HepG2 (cell line): ENCODE results near the gene CLEC16A. TPM values are rescaled to one million over a fixed set of nuclear protein-coding genes. Genes with fewer than 3 reads are reported as not detected.

Experiments used
- ATAC-seq: fragments of 200-7000 bp; cut with Tn5 transposase; 3 replicates; pipeline ENCODE4 v1.9.1; 2020; ENCODE audit warnings: mild to moderate bottlenecking, moderate library complexity
- BruUV-seq: library from RNA; stranded (reverse); fragments of 400-500 nt; replicated peaks from 2 replicates; lab custom pipeline; 2021; lab: Mats Ljungman, UMichigan
- CTCF ChIA-PET: fragments of 300-600 bp; formaldehyde crosslinking; extraction: SDS; loops from one replicate; lab custom pipeline; 2021; ENCODE audit warnings: low total read pairs, inconsistent platforms, low intra/inter-chr PET ratio; lab: Yijun Ruan, JAX
- POLR2A ChIA-PET: fragments of 350-600 bp; sonication (Branson Sonifier 250); formaldehyde crosslinking; loops from one replicate; lab custom pipeline; 2020; ENCODE audit warnings: antibody characterized with exemption, inconsistent platforms; lab: Yijun Ruan, JAX
- DNase-seq: peaks from one replicate; pipeline ENCODE4 v3.0.0-alpha.2; 2015; ENCODE audit warnings: low spot score
- FAIRE-seq: peaks from 3 replicates; lab custom pipeline; 2011; peaks lifted over from hg19 to GRCh38; lab: Jason Lieb, UNC
- H2AFZ ChIP-seq: one replicate; pipeline ENCODE4 v1.6.1; 2011; ENCODE audit warnings: low read length, inconsistent platforms
- H3K27ac ChIP-seq: fragments of 300-600 bp; 3 replicates; pipeline ENCODE4 v1.8.0; 2011; ENCODE audit warnings: mixed run types, mild to moderate bottlenecking, mixed read lengths, low read length, inconsistent platforms; ENCODE audit not compliant: insufficient read depth; ENCODE audit errors: extremely low read length
- H3K27me3 ChIP-seq, 2 experiments: fragments of 200-600 bp in 1 of 2; 2 replicates in 1 of 2; 3 replicates in 1 of 2; pipeline versions ENCODE4 v1.6.0 to v1.8.0; 2011; ENCODE audit warnings: low read length in 2 of 2, mild to moderate bottlenecking in 2 of 2, moderate library complexity in 2 of 2, inconsistent platforms in 1 of 2; ENCODE audit not compliant: insufficient read depth in 2 of 2, control insufficient read depth in 1 of 2
- H3K36me3 ChIP-seq, 2 experiments: fragments of 200-600 bp in 1 of 2; replicated peaks in 1 of 2; 2 replicates in 1 of 2; 3 replicates in 1 of 2; pipeline versions ENCODE4 v1.5.1 to v1.8.0; 2011; ENCODE audit warnings: low read length in 2 of 2, inconsistent platforms in 1 of 2; ENCODE audit not compliant: insufficient read depth in 2 of 2, control insufficient read depth in 1 of 2
- H3K4me1 ChIP-seq: 2 replicates; pipeline ENCODE4 v1.5.1; 2012; ENCODE audit warnings: low read length, inconsistent platforms; ENCODE audit not compliant: insufficient read depth
- H3K4me2 ChIP-seq: 2 replicates; pipeline ENCODE4 v1.6.0; 2011; ENCODE audit warnings: low read depth, low read length, inconsistent platforms
- H3K4me3 ChIP-seq, 3 experiments: fragments of 200-600 bp in 1 of 3; sonication (generic), shearing (Covaris generic) in 1 of 3; replicated peaks in 1 of 3; 2 replicates each; pipeline ENCODE4 v1.5.1; 2011 to 2016; ENCODE audit warnings: low read length in 3 of 3, inconsistent platforms in 2 of 3, low read depth in 2 of 3, mild to moderate bottlenecking in 2 of 3, control low read depth in 1 of 3, mixed read lengths in 1 of 3; ENCODE audit not compliant: insufficient read depth in 1 of 3
- H3K79me2 ChIP-seq: one replicate; pipeline ENCODE4 v1.6.1; 2011; ENCODE audit warnings: low read length, inconsistent platforms; ENCODE audit not compliant: insufficient read depth
- H3K9ac ChIP-seq: 2 replicates; pipeline ENCODE4 v1.6.0; 2011; ENCODE audit warnings: mild to moderate bottlenecking, low read depth, low read length, inconsistent platforms; ENCODE audit not compliant: insufficient read depth
- H3K9me3 ChIP-seq: 2 replicates; pipeline ENCODE4 v1.5.1; 2012; ENCODE audit warnings: mild to moderate bottlenecking, low read length
- H4K20me1 ChIP-seq: 2 replicates; pipeline ENCODE4 v1.6.0; 2011; ENCODE audit warnings: inconsistent platforms, mild to moderate bottlenecking, low read length, moderate library complexity; ENCODE audit not compliant: insufficient read depth
- AKAP8 ChIP-seq: sonication (generic); formaldehyde crosslinking; IDR thresholded peaks from 2 replicates; pipeline ENCODE4 v1.5.1; 2020; ENCODE audit warnings: mild to moderate bottlenecking, missing genetic modification reagents
- ARID5B ChIP-seq: IDR thresholded peaks from 2 replicates; pipeline ENCODE4 v1.4.0; 2020; ENCODE audit warnings: mild to moderate bottlenecking, missing genetic modification reagents
- ATAD3A ChIP-seq: sonication (generic); formaldehyde crosslinking; IDR thresholded peaks from 2 replicates; pipeline ENCODE4 v1.4.0; 2020; ENCODE audit warnings: missing genetic modification reagents
- CEBPG ChIP-seq: IDR thresholded peaks from 2 replicates; pipeline ENCODE4 v1.6.1; 2016
- CENPX ChIP-seq: sonication (generic); formaldehyde crosslinking; IDR thresholded peaks from 2 replicates; pipeline ENCODE4 v1.9.0; 2021; ENCODE audit warnings: mild to moderate bottlenecking, missing genetic modification reagents, moderate library complexity
- GPN1 ChIP-seq: sonication (generic); formaldehyde crosslinking; IDR thresholded peaks from 2 replicates; pipeline ENCODE4 v1.5.1; 2020; ENCODE audit warnings: missing genetic modification reagents, borderline replicate concordance
- HOXA7 ChIP-seq: sonication (generic); formaldehyde crosslinking; IDR thresholded peaks from 2 replicates; pipeline ENCODE4 v1.8.1; 2022; ENCODE audit warnings: mild to moderate bottlenecking, missing genetic modification reagents, moderate library complexity
- KAT8 ChIP-seq: IDR thresholded peaks from 2 replicates; pipeline ENCODE4 v1.6.1; 2016; ENCODE audit warnings: missing genetic modification reagents, missing compliant biosample characterization
- KDM6A ChIP-seq: IDR thresholded peaks from 2 replicates; pipeline ENCODE4 v1.6.1; 2016; ENCODE audit warnings: low read depth
- MYC ChIP-seq: sonication (generic); formaldehyde crosslinking; IDR thresholded peaks from 2 replicates; pipeline ENCODE4 v1.9.0; 2021; ENCODE audit warnings: missing genetic modification reagents, borderline replicate concordance
- NFRKB ChIP-seq: fragments of 450-650 bp; IDR thresholded peaks from 2 replicates; pipeline ENCODE4 v1.6.1; 2017
- PLSCR1 ChIP-seq: sonication (generic); formaldehyde crosslinking; IDR thresholded peaks from 2 replicates; pipeline ENCODE4 v1.5.0; 2020; ENCODE audit warnings: missing genetic modification reagents, mild to moderate bottlenecking, borderline replicate concordance
- POLR2AphosphoS2 ChIP-seq: IDR thresholded peaks from 2 replicates; pipeline ENCODE4 v1.6.1; 2011; ENCODE audit warnings: low read depth, low read length, improper control_type of control experiment
- RFX1 ChIP-seq: fragments of 450-650 bp; IDR thresholded peaks from 2 replicates; pipeline ENCODE4 v1.6.1; 2017
- TAF1 ChIP-seq: sonication (generic); formaldehyde crosslinking; IDR thresholded peaks from 2 replicates; pipeline ENCODE4 v1.4.0; 2020; ENCODE audit warnings: missing genetic modification reagents
- TBP ChIP-seq: sonication (generic); formaldehyde crosslinking; IDR thresholded peaks from 2 replicates; pipeline ENCODE4 v1.5.0; 2020; ENCODE audit warnings: missing genetic modification reagents
- ZMAT5 ChIP-seq: sonication (generic); formaldehyde crosslinking; IDR thresholded peaks from 2 replicates; pipeline ENCODE4 v1.5.0; 2020; ENCODE audit warnings: mild to moderate bottlenecking, low read depth, missing genetic modification reagents, borderline replicate concordance
- ZMYM4 ChIP-seq: sonication (generic); formaldehyde crosslinking; IDR thresholded peaks from 2 replicates; pipeline ENCODE4 v1.8.1; 2023; ENCODE audit warnings: mild to moderate bottlenecking, missing genetic modification reagents
- ZNF614 ChIP-seq: IDR thresholded peaks from 2 replicates; pipeline ENCODE4 v1.6.1; 2018; ENCODE audit warnings: missing biosample characterization, missing genetic modification reagents, inconsistent platforms, borderline replicate concordance
- ZNF766 ChIP-seq: sonication (generic); formaldehyde crosslinking; IDR thresholded peaks from 2 replicates; pipeline ENCODE4 v1.5.0; 2020; ENCODE audit warnings: missing genetic modification reagents, borderline replicate concordance
- WGBS: methylation state at CpG from one replicate; pipeline ENCODE4 v1.1.6; 2017; ENCODE audit warnings: low lambda C conversion rate; 5-methylcytosine and 5-hydroxymethylcytosine counted together
- in situ Hi-C: cut with HindIII; loops from 2 replicates; pipeline ENCODE4 v1.10.0; 2017; ENCODE audit warnings: low pct_unique_long_range_greater_than_20kb; ENCODE audit not compliant: extremely low pct_ligation_motif_present
- intact Hi-C: fragments of 100-400 bp; cut with micrococcal nuclease; formaldehyde crosslinking; loops from one replicate; pipeline ENCODE4 v1.10.0; 2022; ENCODE audit not compliant: unreplicated experiment
- polyA plus RNA-seq, 8 experiments: library from polyadenylated mRNA; depleted of rRNA in 3 of 8; stranded (reverse) in 7 of 8; unstranded in 1 of 8; fragments of >200 nt; fragmentation: Illumina TruSeq in 4 of 8; extraction: Trizol in 4 of 8; gene quantifications; 2 replicates each; pipeline versions ENCODE4 v1.2.1 to v1.2.3, GENCODE V29; 2011 to 2016; ENCODE audit warnings: low read depth in 4 of 8, missing spikeins in 1 of 8, mixed read lengths in 1 of 8; ENCODE audit not compliant: insufficient read depth in 1 of 8
- total RNA-seq, 5 experiments: library from RNA; depleted of rRNA; stranded (reverse); fragments of >200 nt; fragmentation: Illumina TruSeq; extraction: Trizol; gene quantifications; 2 replicates each; pipeline ENCODE4 v1.2.3, GENCODE V29; 2016; ENCODE audit warnings: low read depth in 1 of 5

Gene CLEC16A
- total and polyA plus RNA-seq, 2 of the 13 experiments (the other 11 are each of a cell fraction or from before 2014, with no cell fraction given) = 8.5 to 10.3 TPM

GRCh38 chr16:11023262-11024039 lies 79.1 kb downstream of the CLEC16A start (continued):
- TF ChIP-seq AKAP8 (CRISPR knock-in tag) (no peak), RFX1 (no peak), ZMYM4 (no peak)

GRCh38 chr16:11024333-11025053 lies 80.1 kb downstream of the CLEC16A start:
- Histone ChIP-seq H3K27me3 (no peaks in the 10 kb centered on the region), H3K4me3 (no peak overlapping the region), H3K36me3 (peaks cover 3 to 13% of the 10 kb centered on the region in 2 experiments; a peak in 4 of 5 replicates), H3K9ac (no peak overlapping the region), H3K4me1 (peaks cover 9% of the 10 kb centered on the region; the same call in 1 of the 2 replicates), H3K4me2 (no peak overlapping the region), H3K9me3 (peaks cover 13% of the 10 kb centered on the region), H2AFZ (no peak overlapping the region), H4K20me1 (no peaks in the 10 kb centered on the region), H3K79me2 (no peaks in the 10 kb centered on the region), H3K27ac (no peak overlapping the region)
- ChIA-PET POLR2A (no interaction called here), CTCF (no interaction called here)
- FAIRE-seq (peak; percentile 44), DNase-seq (peak; percentile 81), ATAC-seq (peak; percentile 91)
- in situ Hi-C loops = no loop called here
- no TSS peak for BruUV-seq
- intact Hi-C loops = no loop called here
- WGBS = 81% methylated on average over 8 of the region's 9 CpGs
- TF ChIP-seq KDM6A (CRISPR knock-in tag) = no peak
- TF ChIP-seq HOXA7 (CRISPR knock-in tag) = no peak
- TF ChIP-seq TBP (CRISPR knock-in tag) = no peak
- TF ChIP-seq PLSCR1 (CRISPR knock-in tag) = no peak
- no peak for TF ChIP-seq ZNF614 (CRISPR knock-in tag)
- no peak for TF ChIP-seq CEBPG (CRISPR knock-in tag)
- TF ChIP-seq TAF1 (CRISPR knock-in tag) = no peak
- no peak for TF ChIP-seq CENPX (CRISPR knock-in tag)
- TF ChIP-seq GPN1 (CRISPR knock-in tag) = no peak
- peak; percentile 49; the same call in 1 of the 2 replicates for TF ChIP-seq ARID5B
- TF ChIP-seq KAT8 (CRISPR knock-in tag) = no peak
- no peak for TF ChIP-seq POLR2AphosphoS2
- TF ChIP-seq ZMAT5 = no peak
- TF ChIP-seq NFRKB = no peak
- TF ChIP-seq ATAD3A = no peak
- no peak for TF ChIP-seq ZNF766 (CRISPR knock-in tag)
- TF ChIP-seq MYC (CRISPR knock-in tag) = no peak
